ENCODE results near the gene DCAKD.

Gene DCAKD

GRCh38 chr17:45087504-45087975, 36.1 kb upstream of the DCAKD start:
- TF ChIP-seq CTCF (IDR thresholded peaks at IDR 0.05; ENCODE audit: low read depth, low read length, missing control alignments) = no peak
- no peak for DNase-seq (ENCODE audit: extremely low read depth, low read depth)
- H3K4me3 ChIP-seq (replicated peaks; ENCODE audit: low read depth, low read length) = no peak overlapping the region

GRCh38 chr17:45086865-45087503, 35.6 kb upstream of the DCAKD start:
- TF ChIP-seq CTCF (IDR thresholded peaks at IDR 0.05; ENCODE audit: low read depth, low read length, missing control alignments) = no peak
- H3K4me3 ChIP-seq (replicated peaks; ENCODE audit: low read depth, low read length) = no peak overlapping the region
- no peak for DNase-seq (ENCODE audit: extremely low read depth, low read depth)

GRCh38 chr17:45086391-45086790, 35.0 kb upstream of the DCAKD start:
- H3K4me3 ChIP-seq (replicated peaks; ENCODE audit: low read depth, low read length) = no peak overlapping the region
- no peak for TF ChIP-seq CTCF (IDR thresholded peaks at IDR 0.05; ENCODE audit: low read depth, low read length, missing control alignments)
- DNase-seq (ENCODE audit: extremely low read depth, low read depth) = no peak

- DNase-seq (ENCODE audit: extremely low read depth, low read depth) = no peak
- TF ChIP-seq CTCF (IDR thresholded peaks at IDR 0.05; ENCODE audit: low read depth, low read length, missing control alignments) = no peak
- H3K4me3 ChIP-seq (replicated peaks; ENCODE audit: low read depth, low read length) = no peak overlapping the region
These were observed 29.7 kb upstream of the DCAKD start for GRCh38 chr17:45081047-45081703.

- no peak overlapping the region for H3K4me3 ChIP-seq (replicated peaks; ENCODE audit: low read depth, low read length)
- no peak for TF ChIP-seq CTCF (IDR thresholded peaks at IDR 0.05; ENCODE audit: low read depth, low read length, missing control alignments)
- no peak for DNase-seq (ENCODE audit: extremely low read depth, low read depth)
These were observed 26.2 kb upstream of the DCAKD start for GRCh38 chr17:45077643-45078042.

GRCh38 chr17:45073414-45074070, 22.1 kb upstream of the DCAKD start:
- no peak for TF ChIP-seq CTCF (IDR thresholded peaks at IDR 0.05; ENCODE audit: low read depth, low read length, missing control alignments)
- no peak for DNase-seq (ENCODE audit: extremely low read depth, low read depth)
- no peak overlapping the region for H3K4me3 ChIP-seq (replicated peaks; ENCODE audit: low read depth, low read length)
